Measurements from ENCODE around the gene TRIM24. TPM values are rescaled to one million over a fixed set of nuclear protein-coding genes. Genes with fewer than 3 reads are reported as not detected.

TRIM24 gene
- total RNA-seq, 5 donors from 2014 or later (not counting 1 experiment from before 2014, with no cell fraction given), result 16.0 to 18.9 (median 17.1) TPM

- no peak for DNase-seq
- no peaks in the 10 kb centered on the region for H3K9me3 Mint-ChIP-seq
- ChIA-PET POLR2A (no interaction called here), CTCF (interaction anchor here in 1 of 2 donors (0.6 kb wide), 1 partner anchor 176 kb away, joined by 3 read pairs; no protein-coding TSS in a partner anchor)
- Histone ChIP-seq H3K9me3 (no peaks in the 10 kb centered on the region), H3K36me3 (ENCODE audit: control insufficient read depth in 2 of 2, extremely low read depth in 1 of 2, insufficient read depth in 1 of 2, low read length in 1 of 2) (no peaks in the 10 kb centered on the region), H3K27me3 (replicated peaks in 1 of 2; ENCODE audit: control insufficient read depth in 2 of 2, extremely low read depth in 1 of 2, insufficient read depth in 2 of 2, low read length in 1 of 2) (no peaks in the 10 kb centered on the region), H3K4me1 (ENCODE audit: control insufficient read depth in 1 of 2, extremely low read depth in 1 of 2, insufficient read depth in 2 of 2, low read length in 2 of 2) (peaks cover 23 to 40% of the 10 kb centered on the region in 2 experiments), H3K4me3 (ENCODE audit: control insufficient read depth in 1 of 2, extremely low read depth in 1 of 2, low read length in 1 of 2) (no peak overlapping the region), H3K27ac (ENCODE audit: low read length) (no peak overlapping the region)
- WGBS (ENCODE audit: insufficient coverage), result no CpG with 5 or more reads among the region's 2 CpGs
- no peaks in the 10 kb centered on the region for H3K27me3 Mint-ChIP-seq
- H3K4me3 Mint-ChIP-seq, result peak overlapping the region in 1 of 3 donors; percentile 24
- no peak for ATAC-seq (replicated peaks in 1 of 4)
- peaks cover 34 to 46% (median 38%) of the 10 kb centered on the region in 3 donors for H3K4me1 Mint-ChIP-seq
- no peaks in the 10 kb centered on the region for H3K36me3 Mint-ChIP-seq
- peak overlapping the region in 1 of 2 donors; percentile 30 for H3K27ac Mint-ChIP-seq
Observed at GRCh38 chr7:138626846-138627245, 166.8 kb downstream of the TRIM24 start.

- no peak overlapping the region for H3K4me3 ChIP-seq (ENCODE audit: control insufficient read depth in 1 of 2, extremely low read depth in 1 of 2, low read length in 1 of 2)
- H3K27me3 Mint-ChIP-seq, result no peaks in the 10 kb centered on the region
- H3K27ac Mint-ChIP-seq, result no peak overlapping the region
- WGBS (ENCODE audit: insufficient coverage), result 96% methylated on average over 5 of the region's 6 CpGs
- no peak overlapping the region for H3K27ac ChIP-seq (ENCODE audit: low read length)
- no peaks in the 10 kb centered on the region for H3K36me3 ChIP-seq (ENCODE audit: control insufficient read depth in 2 of 2, extremely low read depth in 1 of 2, insufficient read depth in 1 of 2, low read length in 1 of 2)
- no peaks in the 10 kb centered on the region for H3K36me3 Mint-ChIP-seq
- ATAC-seq (replicated peaks in 1 of 4) (no peak), DNase-seq (no peak)
- no peaks in the 10 kb centered on the region for H3K9me3 ChIP-seq
- H3K4me1 Mint-ChIP-seq, result peaks cover 36 to 50% (median 38%) of the 10 kb centered on the region in 3 donors
- H3K9me3 Mint-ChIP-seq, result no peaks in the 10 kb centered on the region
- H3K4me1 ChIP-seq (ENCODE audit: control insufficient read depth in 1 of 2, extremely low read depth in 1 of 2, insufficient read depth in 2 of 2, low read length in 2 of 2), result peaks cover 23 to 40% of the 10 kb centered on the region in 2 experiments
- H3K27me3 ChIP-seq (replicated peaks in 1 of 2; ENCODE audit: control insufficient read depth in 2 of 2, extremely low read depth in 1 of 2, insufficient read depth in 2 of 2, low read length in 1 of 2), result peaks cover 0 to 2% of the 10 kb centered on the region in 2 experiments
- ChIA-PET CTCF (interaction anchor here in 1 of 2 donors (0.6 kb wide), 1 partner anchor 176 kb away, joined by 3 read pairs; no protein-coding TSS in a partner anchor), POLR2A (no interaction called here)
- peak overlapping the region in 1 of 3 donors; percentile 24 for H3K4me3 Mint-ChIP-seq
Observed at GRCh38 chr7:138627361-138627760, 167.3 kb downstream of the TRIM24 start.

DNA sequence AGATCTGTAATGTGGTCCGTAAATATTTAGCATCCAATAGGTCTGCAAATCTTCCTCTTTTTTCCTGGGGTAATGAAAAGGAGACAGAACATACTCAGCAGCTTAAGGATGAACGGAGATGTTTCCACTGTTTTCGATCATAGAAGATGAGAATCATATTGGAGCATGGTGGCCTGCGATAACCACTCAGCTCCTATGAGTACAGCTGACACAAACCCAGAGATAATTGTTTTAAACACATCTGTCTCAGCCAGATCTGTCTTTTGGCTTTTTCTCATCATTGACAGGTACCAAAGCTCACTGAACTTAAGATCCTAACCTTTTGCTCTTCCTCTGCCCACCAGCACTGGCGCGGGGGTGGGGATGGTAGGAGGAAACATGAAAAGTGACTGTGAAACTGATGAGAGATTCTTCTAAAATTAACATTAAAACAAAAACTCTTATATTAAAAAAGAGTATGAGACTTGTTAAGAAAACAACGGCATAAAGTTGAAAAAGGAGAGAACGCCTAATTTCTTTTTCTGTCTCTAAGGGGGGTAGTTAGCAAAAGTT lies 170.1 kb downstream of the TRIM24 start:
- ChIA-PET CTCF (interaction anchor here in 1 of 2 donors (0.7 kb wide), 1 partner anchor 197 kb away, joined by 12 read pairs; no protein-coding TSS in a partner anchor), POLR2A (no interaction called here)
- H3K36me3 Mint-ChIP-seq, result no peaks in the 10 kb centered on the region
- Histone ChIP-seq H3K9me3 (no peaks in the 10 kb centered on the region), H3K4me3 (ENCODE audit: control insufficient read depth in 1 of 2, extremely low read depth in 1 of 2, low read length in 1 of 2) (no peak overlapping the region), H3K36me3 (ENCODE audit: control insufficient read depth in 2 of 2, extremely low read depth in 1 of 2, insufficient read depth in 1 of 2, low read length in 1 of 2) (no peaks in the 10 kb centered on the region), H3K27me3 (replicated peaks in 1 of 2; ENCODE audit: control insufficient read depth in 2 of 2, extremely low read depth in 1 of 2, insufficient read depth in 2 of 2, low read length in 1 of 2) (peaks cover 0 to 5% of the 10 kb centered on the region in 2 experiments), H3K4me1 (ENCODE audit: control insufficient read depth in 1 of 2, extremely low read depth in 1 of 2, insufficient read depth in 2 of 2, low read length in 2 of 2) (peaks cover 17 to 29% of the 10 kb centered on the region in 2 experiments), H3K27ac (ENCODE audit: low read length) (no peak overlapping the region)
- DNase-seq (no peak), ATAC-seq (replicated peaks in 1 of 4) (no peak)
- H3K27ac Mint-ChIP-seq, result no peak overlapping the region
- WGBS (ENCODE audit: insufficient coverage), result 80% methylated on average over 1 of the region's 8 CpGs
- no peaks in the 10 kb centered on the region for H3K9me3 Mint-ChIP-seq
- no peaks in the 10 kb centered on the region for H3K27me3 Mint-ChIP-seq
- no peak overlapping the region for H3K4me3 Mint-ChIP-seq
- peaks cover 27 to 44% (median 27%) of the 10 kb centered on the region in 3 donors for H3K4me1 Mint-ChIP-seq

- ChIA-PET CTCF (no interaction called here), POLR2A (no interaction called here)
- H3K4me1 Mint-ChIP-seq, result peaks cover 7 to 23% (median 9%) of the 10 kb centered on the region in 3 donors
- H3K36me3 ChIP-seq (ENCODE audit: control insufficient read depth in 2 of 2, extremely low read depth in 1 of 2, insufficient read depth in 1 of 2, low read length in 1 of 2), result no peaks in the 10 kb centered on the region
- no peak overlapping the region for H3K4me3 Mint-ChIP-seq
- no peaks in the 10 kb centered on the region for H3K36me3 Mint-ChIP-seq
- H3K27me3 Mint-ChIP-seq, result no peaks in the 10 kb centered on the region
- peaks cover 2 to 8% of the 10 kb centered on the region in 2 experiments for H3K4me1 ChIP-seq (ENCODE audit: control insufficient read depth in 1 of 2, extremely low read depth in 1 of 2, insufficient read depth in 2 of 2, low read length in 2 of 2)
- peaks cover 0 to 5% of the 10 kb centered on the region in 2 experiments for H3K27me3 ChIP-seq (replicated peaks in 1 of 2; ENCODE audit: control insufficient read depth in 2 of 2, extremely low read depth in 1 of 2, insufficient read depth in 2 of 2, low read length in 1 of 2)
- no peaks in the 10 kb centered on the region for H3K9me3 Mint-ChIP-seq
- H3K4me3 ChIP-seq (ENCODE audit: control insufficient read depth in 1 of 2, extremely low read depth in 1 of 2, low read length in 1 of 2), result no peak overlapping the region
- ATAC-seq (replicated peaks in 1 of 4) (no peak), DNase-seq (no peak)
- WGBS (ENCODE audit: insufficient coverage), result 89% methylated on average over 1 of the region's 2 CpGs
- H3K27ac Mint-ChIP-seq, result no peak overlapping the region
- no peaks in the 10 kb centered on the region for H3K9me3 ChIP-seq
- H3K27ac ChIP-seq (ENCODE audit: low read length), result no peak overlapping the region
Observed at GRCh38 chr7:138632384-138632783, 172.3 kb downstream of the TRIM24 start.

GRCh38 chr7:138632826-138633602 lies 173.0 kb downstream of the TRIM24 start:
- ChIA-PET CTCF (no interaction called here), POLR2A (no interaction called here)
- Histone ChIP-seq H3K27me3 (replicated peaks in 1 of 2; ENCODE audit: control insufficient read depth in 2 of 2, extremely low read depth in 1 of 2, insufficient read depth in 2 of 2, low read length in 1 of 2) (peaks cover 0 to 5% of the 10 kb centered on the region in 2 experiments), H3K4me3 (ENCODE audit: control insufficient read depth in 1 of 2, extremely low read depth in 1 of 2, low read length in 1 of 2) (no peak overlapping the region), H3K27ac (ENCODE audit: low read length) (no peak overlapping the region), H3K36me3 (ENCODE audit: control insufficient read depth in 2 of 2, extremely low read depth in 1 of 2, insufficient read depth in 1 of 2, low read length in 1 of 2) (no peaks in the 10 kb centered on the region), H3K4me1 (ENCODE audit: control insufficient read depth in 1 of 2, extremely low read depth in 1 of 2, insufficient read depth in 2 of 2, low read length in 2 of 2) (peaks cover 2 to 8% of the 10 kb centered on the region in 2 experiments), H3K9me3 (no peaks in the 10 kb centered on the region)
- DNase-seq (no peak), ATAC-seq (replicated peaks in 1 of 4) (no peak)
- Mint-ChIP-seq H3K9me3 (no peaks in the 10 kb centered on the region), H3K27me3 (no peaks in the 10 kb centered on the region), H3K4me3 (no peak overlapping the region), H3K27ac (no peak overlapping the region), H3K36me3 (no peaks in the 10 kb centered on the region), H3K4me1 (peaks cover 7 to 23% (median 9%) of the 10 kb centered on the region in 3 donors)
- 87% methylated on average over 4 of the region's 12 CpGs for WGBS (ENCODE audit: insufficient coverage)
